Cardiac fibroblast (primary cell): ENCODE results near the gene P2RX6.
"Not testable (repeated sequence)": the region's sequence is repeated elsewhere in the genome, so short reads cannot be mapped to it uniquely, and the experiment has no call there.

ENCODE experiments used
- DNase-seq, 2 donors: peaks; one replicate each; pipeline versions ENCODE4 v3.0.0 to v3.0.0-alpha.2; 2010; ENCODE audit warnings: low read depth in 2 of 2
- H3K4me3 ChIP-seq, 2 donors: replicated peaks in 1 of 2; 1 replicate in 1 of 2; 2 replicates in 1 of 2; pipeline ENCODE4 v1.5.1; 2011; ENCODE audit warnings: low read depth in 2 of 2, low read length in 2 of 2, mild to moderate bottlenecking in 2 of 2, moderate library complexity in 1 of 2
- TF ChIP-seq, protein P1 (sequence below): IDR thresholded peaks from one replicate; pipeline ENCODE4 v1.5.1; 2011; ENCODE audit warnings: low read depth, mild to moderate bottlenecking, low read length, inconsistent platforms

The P2RX6 gene

DNA sequence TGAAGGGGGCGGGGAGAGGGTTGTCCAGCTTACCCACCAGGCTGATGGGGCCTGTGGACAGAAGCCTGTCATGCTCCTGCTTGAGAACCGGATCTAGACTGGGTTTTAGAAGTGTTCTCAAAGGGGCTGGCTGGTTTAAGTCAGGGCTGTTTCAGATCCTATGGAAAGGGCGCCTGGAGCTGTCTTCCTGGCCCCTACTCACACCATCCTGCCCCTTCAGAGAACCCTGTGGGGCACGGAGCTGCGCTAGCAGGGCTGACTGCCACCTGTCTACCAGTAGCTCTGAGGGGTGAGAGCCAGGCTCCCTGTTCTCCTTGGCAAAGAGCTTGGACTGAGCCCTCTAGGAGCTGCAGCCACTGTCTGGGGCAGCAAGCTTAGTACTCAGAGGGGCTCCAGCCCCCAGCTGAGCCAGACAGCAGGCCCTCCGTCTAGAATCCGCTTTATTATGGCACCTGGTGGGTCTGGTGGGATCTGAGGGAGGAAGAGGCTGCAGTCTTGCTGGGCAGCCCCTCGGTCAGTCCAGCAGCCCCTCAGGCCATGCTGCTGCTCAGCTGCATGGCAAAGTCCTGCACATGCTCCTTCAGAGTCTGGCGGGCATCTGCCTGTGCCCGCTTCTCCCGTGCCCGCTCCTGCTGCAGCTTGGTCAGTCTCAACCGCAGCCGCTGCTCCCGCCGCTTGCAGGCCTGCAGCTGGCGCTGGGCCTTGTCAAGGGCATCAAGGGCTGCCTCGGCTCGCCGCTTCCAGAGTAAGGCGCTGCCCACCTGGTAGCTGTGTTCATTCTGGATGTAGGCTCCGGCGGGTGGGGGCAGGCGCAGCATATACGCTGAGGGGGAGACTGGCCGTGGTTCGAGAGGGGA is 15.4 kb upstream of the P2RX6 start:
- H3K4me3 ChIP-seq: no peak overlapping the region
- no peak for DNase-seq
- TF ChIP-seq, protein P1, sequence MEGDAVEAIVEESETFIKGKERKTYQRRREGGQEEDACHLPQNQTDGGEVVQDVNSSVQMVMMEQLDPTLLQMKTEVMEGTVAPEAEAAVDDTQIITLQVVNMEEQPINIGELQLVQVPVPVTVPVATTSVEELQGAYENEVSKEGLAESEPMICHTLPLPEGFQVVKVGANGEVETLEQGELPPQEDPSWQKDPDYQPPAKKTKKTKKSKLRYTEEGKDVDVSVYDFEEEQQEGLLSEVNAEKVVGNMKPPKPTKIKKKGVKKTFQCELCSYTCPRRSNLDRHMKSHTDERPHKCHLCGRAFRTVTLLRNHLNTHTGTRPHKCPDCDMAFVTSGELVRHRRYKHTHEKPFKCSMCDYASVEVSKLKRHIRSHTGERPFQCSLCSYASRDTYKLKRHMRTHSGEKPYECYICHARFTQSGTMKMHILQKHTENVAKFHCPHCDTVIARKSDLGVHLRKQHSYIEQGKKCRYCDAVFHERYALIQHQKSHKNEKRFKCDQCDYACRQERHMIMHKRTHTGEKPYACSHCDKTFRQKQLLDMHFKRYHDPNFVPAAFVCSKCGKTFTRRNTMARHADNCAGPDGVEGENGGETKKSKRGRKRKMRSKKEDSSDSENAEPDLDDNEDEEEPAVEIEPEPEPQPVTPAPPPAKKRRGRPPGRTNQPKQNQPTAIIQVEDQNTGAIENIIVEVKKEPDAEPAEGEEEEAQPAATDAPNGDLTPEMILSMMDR: no peak

DNA sequence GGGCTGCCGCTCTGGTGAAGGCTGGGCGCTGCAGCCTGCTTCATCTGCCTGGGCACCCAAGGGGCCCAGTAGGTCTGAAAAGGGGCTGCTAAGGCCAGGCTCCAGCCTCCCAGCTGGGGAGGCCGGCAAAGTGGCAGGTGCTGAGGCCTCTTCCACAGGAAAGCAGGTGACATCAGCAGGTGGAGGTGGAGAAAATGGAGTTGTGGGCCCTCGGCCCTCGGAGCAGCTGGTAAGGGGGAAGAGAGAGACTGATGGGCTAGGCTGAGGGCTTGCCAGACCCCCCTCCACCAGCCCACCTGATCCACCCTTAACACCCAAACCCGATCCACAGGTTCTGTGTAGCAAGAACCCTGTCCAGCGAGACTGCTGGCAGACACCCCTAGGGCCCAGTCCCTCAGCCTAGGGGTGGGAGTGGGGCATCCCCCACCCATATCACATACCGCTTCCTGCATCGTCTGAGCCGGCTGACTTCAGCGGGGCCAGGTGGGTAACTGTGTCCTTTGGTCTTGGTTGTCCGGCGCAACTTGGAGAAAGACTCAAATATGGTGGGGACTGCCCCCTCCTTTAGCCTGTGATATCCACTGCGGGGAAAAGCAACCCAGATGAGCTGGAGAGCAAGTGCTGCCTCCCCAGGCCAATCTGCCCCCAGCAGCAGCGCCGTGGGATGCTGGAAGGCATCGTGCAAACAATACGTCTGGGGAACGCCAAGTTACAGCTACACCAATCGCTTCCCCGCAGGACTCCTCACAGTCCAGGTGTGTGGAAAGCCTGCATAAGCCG is 14.6 kb upstream of the P2RX6 start:
- DNase-seq: no peak
- TF ChIP-seq, protein P1: no peak
- H3K4me3 ChIP-seq: peak overlapping the region; percentile 80 to 84

DNA sequence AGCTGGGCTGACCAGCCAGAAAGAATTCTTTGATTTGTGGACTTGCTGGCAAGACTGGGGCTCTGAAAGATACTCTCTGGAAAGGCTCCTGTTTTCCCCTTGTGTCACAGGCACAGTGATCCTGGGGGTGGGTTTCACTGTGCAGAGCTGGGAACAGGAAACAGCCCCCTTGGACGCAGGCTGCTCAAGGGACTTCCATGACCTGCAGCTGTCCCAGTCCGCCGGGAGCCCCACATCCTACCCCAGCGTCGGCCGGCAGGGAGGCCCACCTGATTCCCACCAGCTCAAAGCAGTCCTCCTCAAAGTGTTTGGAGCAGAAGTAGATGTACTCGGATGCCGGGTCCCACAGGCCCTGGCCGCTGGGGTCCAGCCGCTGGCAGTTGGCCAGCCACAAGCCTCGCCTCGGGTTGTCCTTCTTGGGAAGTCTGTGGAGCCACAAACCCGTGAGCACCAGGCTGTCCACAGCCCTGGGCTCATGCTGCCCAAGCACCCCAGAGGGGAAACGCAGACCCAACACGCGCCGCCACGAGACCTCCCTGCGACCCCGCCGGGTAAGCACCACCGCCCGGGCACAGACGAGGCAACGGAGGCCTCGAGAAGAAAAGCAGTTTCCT is 13.9 kb upstream of the P2RX6 start:
- DNase-seq: no peak
- TF ChIP-seq, protein P1: no peak
- H3K4me3 ChIP-seq: peak overlapping the region; percentile 80 to 84

DNA sequence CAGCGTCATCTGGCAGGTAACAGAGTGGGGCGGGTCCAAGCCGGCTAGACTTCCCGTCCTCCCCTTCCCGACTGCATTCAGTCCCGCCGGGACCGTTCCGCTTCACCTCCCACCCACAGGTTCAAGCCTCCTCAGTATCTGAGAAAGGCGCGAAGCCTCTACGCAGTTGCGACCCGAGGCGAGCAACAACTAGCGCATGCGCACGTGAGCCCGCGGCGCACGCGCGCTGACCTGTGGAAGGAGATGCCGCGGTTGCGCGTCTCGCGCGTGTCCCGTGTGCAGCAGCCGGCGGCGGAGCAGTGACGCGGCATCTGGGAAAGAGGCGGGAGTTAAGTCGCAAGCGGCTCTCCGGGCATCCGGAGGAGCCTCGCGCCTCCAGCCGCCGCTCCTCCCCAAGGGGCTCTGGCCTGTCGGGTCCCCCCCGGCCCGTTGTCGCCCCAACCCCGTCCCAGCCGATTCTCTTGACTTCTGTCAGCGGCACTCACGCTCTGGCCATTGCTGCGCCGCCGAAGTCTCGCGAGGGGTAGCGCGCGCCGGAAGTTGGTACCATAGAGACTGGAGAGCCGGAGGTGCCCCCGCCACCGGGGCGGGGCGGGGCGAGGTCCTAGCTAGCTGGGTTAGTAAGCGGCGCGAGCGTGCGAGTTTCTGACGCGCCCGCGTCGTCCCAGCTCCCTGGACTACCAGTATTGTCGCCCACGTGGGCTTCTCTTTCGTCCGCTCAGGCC is 13.2 kb upstream of the P2RX6 start, which contains the start of gene THAP7:
Gene THAP7, minus strand, starts transcription at position 518 of the 725 bp plus-strand sequence. Its CDS starts 207 bp downstream, at position 311.
- TF ChIP-seq, protein P1: no peak
- DNase-seq: peak; percentile 96
- peak within 1 kb of the TSS; percentile 80 to 84 for H3K4me3 ChIP-seq

DNA sequence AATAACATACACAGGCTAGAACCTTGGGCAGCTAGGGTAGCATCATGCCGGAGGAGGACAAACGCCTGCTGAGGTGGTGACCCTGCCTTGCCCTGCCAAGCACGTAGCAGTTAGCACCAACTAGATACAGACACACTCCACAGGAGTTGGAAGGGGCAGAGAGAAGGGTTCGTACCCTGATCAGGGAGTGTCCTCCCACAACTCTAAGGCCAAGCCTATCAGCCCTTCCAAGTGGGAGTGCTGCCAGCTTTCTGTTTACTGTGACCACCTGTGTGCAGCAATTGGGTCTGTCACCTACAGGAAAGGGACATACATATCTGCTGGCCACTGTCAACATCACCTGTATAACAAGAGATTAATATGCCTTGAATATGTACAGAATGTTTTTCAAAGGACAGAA is 11.2 kb upstream of the P2RX6 start:
- no peak for DNase-seq
- no peak overlapping the region for H3K4me3 ChIP-seq
- TF ChIP-seq, protein P1: no peak

DNA sequence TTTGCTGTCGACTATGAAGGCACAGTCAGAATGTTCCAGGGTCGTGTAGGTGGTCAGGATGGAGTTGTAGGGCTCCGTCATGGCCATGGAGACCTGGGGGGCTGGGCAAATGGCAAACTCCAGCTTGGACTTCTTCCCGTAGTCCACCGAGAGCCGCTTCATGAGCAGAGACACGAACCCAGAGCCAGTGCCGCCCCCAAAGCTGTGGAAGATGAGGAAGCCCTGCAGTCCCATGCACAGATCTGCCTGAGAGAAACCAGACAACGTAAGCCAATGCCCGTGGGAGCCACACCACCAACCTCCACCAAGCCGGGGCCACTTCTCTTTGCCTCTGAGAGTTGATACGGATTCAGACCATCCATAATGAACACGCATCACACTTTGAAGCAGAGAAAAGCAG is 5.8 kb upstream of the P2RX6 start:
- DNase-seq, H3K4me3 ChIP-seq: not testable (repeated sequence)
